Bronchial epithelial cell (primary cell): ENCODE results near the gene ZNF841. TPM values are rescaled to one million over a fixed set of nuclear protein-coding genes. Genes with fewer than 3 reads are reported as not detected.
"Not testable (repeated sequence)": the region's sequence is repeated elsewhere in the genome, so short reads cannot be mapped to it uniquely, and the experiment has no call there.

Experiments
- DNase-seq: peaks from one replicate; pipeline ENCODE4 v3.0.0-alpha.2; 2010; ENCODE audit warnings: low read depth
- FAIRE-seq: peaks from 2 replicates; lab custom pipeline; 2011; peaks lifted over from hg19 to GRCh38; lab: Jason Lieb, UNC
- H3K27me3 ChIP-seq: 2 replicates; pipeline ENCODE4 v1.5.1; 2011; ENCODE audit warnings: low read length; ENCODE audit not compliant: control insufficient read depth, insufficient read depth
- H3K36me3 ChIP-seq: 2 replicates; pipeline ENCODE4 v1.5.1; 2011; ENCODE audit warnings: low read length; ENCODE audit not compliant: control insufficient read depth, insufficient read depth
- H3K4me3 ChIP-seq: 2 replicates; pipeline ENCODE4 v1.5.1; 2011; ENCODE audit warnings: mild to moderate bottlenecking, low read depth, low read length, control low read depth
- CTCF ChIP-seq: IDR thresholded peaks from 2 replicates; pipeline ENCODE4 v1.5.1; 2011; ENCODE audit warnings: mild to moderate bottlenecking, moderate library complexity, low read length, control low read depth, inconsistent platforms; ENCODE audit not compliant: insufficient read depth, severe bottlenecking
- total RNA-seq: library from RNA; depleted of rRNA; stranded (reverse); fragments of >200 nt; gene quantifications from 2 replicates; pipeline ENCODE4 v1.2.1, GENCODE V29; 2014

ZNF841 gene
- total RNA-seq, 1 donor from 2014 or later = 35.3 TPM

GRCh38 chr19:52110780-52111179 lies 15.2 kb upstream of the ZNF841 start:
- H3K4me3 ChIP-seq = no peak overlapping the region
- peaks cover 2% of the 10 kb centered on the region for H3K36me3 ChIP-seq
- no peak for TF ChIP-seq CTCF
- DNase-seq (no peak), FAIRE-seq (no peak)
- H3K27me3 ChIP-seq = no peaks in the 10 kb centered on the region

DNA sequence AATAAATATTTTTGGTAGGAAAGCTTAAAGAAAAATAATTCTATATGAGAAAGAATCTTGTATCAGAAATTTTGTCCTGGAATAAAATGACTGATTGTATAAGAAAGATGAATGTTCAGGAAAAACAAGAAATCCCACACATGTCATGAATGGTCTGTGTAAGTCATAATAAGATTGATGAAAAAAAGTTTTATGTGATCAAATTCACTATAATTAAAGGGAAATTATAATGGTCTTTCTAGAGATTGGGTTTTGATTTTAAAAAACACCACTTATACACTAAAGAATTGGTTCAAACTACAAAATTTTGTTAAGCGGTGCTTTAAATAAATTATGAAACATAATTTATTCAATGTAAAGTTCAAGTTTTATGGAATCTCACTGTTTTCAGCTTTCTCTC lies 7.2 kb upstream of the ZNF841 start:
- no peak overlapping the region for H3K4me3 ChIP-seq
- H3K27me3 ChIP-seq = no peaks in the 10 kb centered on the region
- no peak for DNase-seq
- no peak for TF ChIP-seq CTCF
- FAIRE-seq = no peak
- H3K36me3 ChIP-seq = no peaks in the 10 kb centered on the region

GRCh38 chr19:52101866-52102562 lies 6.4 kb upstream of the ZNF841 start:
- no peaks in the 10 kb centered on the region for H3K36me3 ChIP-seq
- DNase-seq (no peak), FAIRE-seq (no peak)
- H3K27me3 ChIP-seq = no peaks in the 10 kb centered on the region
- no peak overlapping the region for H3K4me3 ChIP-seq
- no peak for TF ChIP-seq CTCF

- H3K27me3 ChIP-seq = no peaks in the 10 kb centered on the region
- TF ChIP-seq CTCF = no peak
- DNase-seq (peak; percentile 68), FAIRE-seq (peak; percentile 7)
- H3K36me3 ChIP-seq = no peaks in the 10 kb centered on the region
- no peak overlapping the region for H3K4me3 ChIP-seq
Observed at GRCh38 chr19:52099497-52100138, 4.1 kb upstream of the ZNF841 start.

DNA sequence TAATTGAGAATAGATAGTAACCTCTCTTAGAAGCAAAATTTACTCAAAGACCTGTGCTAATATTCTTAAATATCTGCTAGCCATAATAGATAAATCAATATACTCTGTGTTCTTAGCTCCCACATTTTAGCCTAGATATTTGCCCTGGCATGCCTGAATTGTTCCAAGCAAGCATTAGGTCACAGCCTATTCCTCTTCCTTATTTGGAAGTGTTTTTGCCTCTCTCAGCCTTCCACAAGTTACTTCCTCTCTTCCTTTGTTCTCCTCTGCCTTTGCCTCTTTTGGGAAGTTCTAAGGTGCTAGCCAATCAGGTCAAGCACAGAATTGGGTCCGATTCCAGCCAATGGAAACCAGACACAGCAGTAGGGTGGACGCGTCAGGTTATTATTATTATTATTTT lies 851 bp upstream of the ZNF841 start:
- FAIRE-seq, H3K4me3 ChIP-seq, H3K27me3 ChIP-seq, H3K36me3 ChIP-seq: not testable (repeated sequence)
- DNase-seq = peak; percentile 66

DNA sequence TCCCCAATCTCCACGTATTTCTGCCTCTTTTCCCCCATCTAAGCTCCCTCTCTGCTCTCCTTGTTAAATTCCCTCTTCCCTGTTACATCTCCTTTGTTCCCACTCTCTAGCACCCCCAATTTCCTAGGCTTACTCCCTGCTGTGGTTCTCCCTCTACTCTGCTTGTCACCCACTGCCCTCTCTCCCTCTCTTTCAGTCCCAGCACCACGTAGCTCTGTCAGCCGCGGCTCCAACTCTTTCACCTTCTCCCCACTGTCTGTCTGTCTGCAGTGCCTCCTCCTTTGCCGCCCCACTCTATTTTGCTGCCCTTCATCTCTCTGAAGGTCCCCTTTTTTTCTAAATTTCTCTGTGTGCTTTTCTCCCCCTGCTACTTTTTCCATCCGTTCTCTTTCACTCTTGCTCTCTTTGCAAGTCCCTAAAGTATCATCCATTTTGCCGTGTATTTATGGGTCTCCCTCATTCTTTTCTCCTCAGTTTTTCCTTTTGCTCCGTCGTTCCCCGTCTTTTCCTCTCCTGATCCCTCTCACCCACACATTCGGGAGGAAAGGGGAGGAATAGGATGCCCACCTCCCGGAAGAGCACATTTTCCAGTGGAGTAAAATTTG lies 937 bp downstream of the ZNF841 start:
- Histone ChIP-seq H3K36me3 (peaks cover 8% of the 10 kb centered on the region), H3K4me3 (peak overlapping the region; percentile 96), H3K27me3 (no peaks in the 10 kb centered on the region)
- no peak for TF ChIP-seq CTCF
- DNase-seq = no peak
- FAIRE-seq = no peak
